ENCODE data around the gene CDHR3.
"Not testable (repeated sequence)": the region's sequence is repeated elsewhere in the genome, so short reads cannot be mapped to it uniquely, and the experiment has no call there.

Gene CDHR3

GRCh38 chr7:105963038-105963667, at the start of gene CDHR3:
Gene CDHR3 (plus strand): TSS chr7:105963264. CDS start chr7:105963319, 55 bp downstream.
- DNase-seq, result peak; percentile 63

GRCh38 chr7:105913947-105914346, 49.1 kb upstream of the CDHR3 start:
- no peak for DNase-seq

- DNase-seq, result no peak
Measured at GRCh38 chr7:105916603-105917002, 46.5 kb upstream of the CDHR3 start.

GRCh38 chr7:105917659-105918058, 45.4 kb upstream of the CDHR3 start:
- DNase-seq, result no peak

GRCh38 chr7:105920766-105921165, 42.3 kb upstream of the CDHR3 start:
- DNase-seq, result no peak

GRCh38 chr7:105924945-105925344, 38.1 kb upstream of the CDHR3 start:
- no peak for DNase-seq

GRCh38 chr7:105926131-105926530, 36.9 kb upstream of the CDHR3 start:
- no peak for DNase-seq

- DNase-seq, result no peak
Measured at GRCh38 chr7:105931179-105931578, 31.9 kb upstream of the CDHR3 start.

- no peak for DNase-seq
Measured at GRCh38 chr7:105932835-105933477, 30.1 kb upstream of the CDHR3 start.

- DNase-seq, result peak; percentile 16
Measured at GRCh38 chr7:105934572-105935185, 28.4 kb upstream of the CDHR3 start.

GRCh38 chr7:105935250-105935649, 27.8 kb upstream of the CDHR3 start:
- DNase-seq, result no peak

- DNase-seq, result no peak
Measured at GRCh38 chr7:105937411-105937810, 25.7 kb upstream of the CDHR3 start.

GRCh38 chr7:105940109-105940508, 23.0 kb upstream of the CDHR3 start:
- peak; percentile 29 for DNase-seq

- DNase-seq, result no peak
Measured at GRCh38 chr7:105941596-105941995, 21.5 kb upstream of the CDHR3 start.

- no peak for DNase-seq
Measured at GRCh38 chr7:105943486-105943885, 19.6 kb upstream of the CDHR3 start.

- DNase-seq, result no peak
Measured at GRCh38 chr7:105945848-105946247, 17.2 kb upstream of the CDHR3 start.

GRCh38 chr7:105951597-105951996, 11.5 kb upstream of the CDHR3 start:
- DNase-seq, result no peak

- no peak for DNase-seq
Measured at GRCh38 chr7:105952917-105953595, 10.0 kb upstream of the CDHR3 start.

- DNase-seq, result no peak
Measured at GRCh38 chr7:105954711-105955110, 8.4 kb upstream of the CDHR3 start.

GRCh38 chr7:105955651-105956466, 7.2 kb upstream of the CDHR3 start:
- DNase-seq, result not testable (repeated sequence)

- no peak for DNase-seq
Measured at GRCh38 chr7:105958012-105958411, 5.1 kb upstream of the CDHR3 start.

GRCh38 chr7:105962353-105962752, 711 bp upstream of the CDHR3 start:
- DNase-seq, result no peak

- no peak for DNase-seq
Measured at GRCh38 chr7:105971845-105972244, 8.8 kb downstream of the CDHR3 start.
